ENCODE results near the gene ZMYM4.
"Not testable (repeated sequence)": the region's sequence is repeated elsewhere in the genome, so short reads cannot be mapped to it uniquely, and the experiment has no call there.

The ZMYM4 gene

GRCh38 chr1:35377555-35377954 is 109.0 kb downstream of the ZMYM4 start:
- no peak for DNase-seq

GRCh38 chr1:35379317-35380000 is 111.0 kb downstream of the ZMYM4 start:
- DNase-seq: no peak

More at GRCh38 chr1:35377555-35377954, 109.0 kb downstream of the ZMYM4 start:
- in situ Hi-C loops (cut with HindIII; ENCODE audit: low pct_ligation_motif_present, low pct_unique_long_range_greater_than_20kb, low sequenced_read_pairs): no loop called here

DNA sequence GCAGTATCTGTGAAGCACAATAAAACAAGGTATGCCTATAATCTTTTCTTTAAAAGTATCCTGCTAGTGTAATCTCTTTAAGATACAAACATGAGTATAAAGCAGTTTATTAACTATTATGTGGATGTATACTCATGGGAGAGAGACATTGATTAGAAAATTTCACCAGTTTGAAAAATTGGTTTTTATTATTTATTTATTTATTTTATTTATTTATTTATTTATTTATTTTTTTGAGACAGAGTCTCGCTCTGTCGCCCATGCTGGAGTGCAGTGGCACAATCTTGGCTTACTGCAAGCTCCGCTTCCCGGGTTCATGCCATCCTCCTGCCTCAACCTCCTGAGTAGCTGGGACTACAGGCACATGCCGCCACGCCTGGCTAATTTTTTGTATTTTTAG is 111.6 kb downstream of the ZMYM4 start:
- not testable (repeated sequence) for DNase-seq

More at GRCh38 chr1:35379317-35380000, 111.0 kb downstream of the ZMYM4 start:
- in situ Hi-C loops (cut with HindIII; ENCODE audit: low pct_ligation_motif_present, low pct_unique_long_range_greater_than_20kb, low sequenced_read_pairs): no loop called here

DNA sequence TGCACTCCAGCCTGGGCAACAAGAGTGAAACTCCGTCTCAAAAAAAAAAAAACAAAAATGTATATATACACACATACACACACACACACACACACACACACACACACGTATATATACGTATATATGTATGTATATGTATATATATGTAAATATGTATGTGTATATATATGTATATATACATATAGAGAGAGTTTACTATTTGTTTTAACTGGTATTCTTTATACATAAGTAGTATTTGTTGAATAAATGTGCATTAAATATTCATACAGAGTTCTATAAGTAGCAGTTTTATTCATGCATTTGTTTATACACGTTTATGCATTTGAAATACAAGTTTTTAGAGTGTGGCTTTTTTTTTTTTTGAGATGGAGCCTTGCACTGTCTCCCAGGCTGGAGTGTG is 113.6 kb downstream of the ZMYM4 start:
- no peak for DNase-seq
- in situ Hi-C loops (cut with HindIII; ENCODE audit: low pct_ligation_motif_present, low pct_unique_long_range_greater_than_20kb, low sequenced_read_pairs): no loop called here

More for the DNA sequence above, 111.6 kb downstream of the ZMYM4 start:
- in situ Hi-C loops (cut with HindIII; ENCODE audit: low pct_ligation_motif_present, low pct_unique_long_range_greater_than_20kb, low sequenced_read_pairs): not testable (repeated sequence)

- no peak for DNase-seq
- in situ Hi-C loops (cut with HindIII; ENCODE audit: low pct_ligation_motif_present, low pct_unique_long_range_greater_than_20kb, low sequenced_read_pairs): no loop called here
Measured at GRCh38 chr1:35386290-35386689, 117.8 kb downstream of the ZMYM4 start.

- DNase-seq: no peak
- in situ Hi-C loops (cut with HindIII; ENCODE audit: low pct_ligation_motif_present, low pct_unique_long_range_greater_than_20kb, low sequenced_read_pairs): no loop called here
Measured at GRCh38 chr1:35386959-35387358, 118.5 kb downstream of the ZMYM4 start.

- DNase-seq: no peak
- in situ Hi-C loops (cut with HindIII; ENCODE audit: low pct_ligation_motif_present, low pct_unique_long_range_greater_than_20kb, low sequenced_read_pairs): no loop called here
Measured at GRCh38 chr1:35390600-35391494, 122.3 kb downstream of the ZMYM4 start.

DNA sequence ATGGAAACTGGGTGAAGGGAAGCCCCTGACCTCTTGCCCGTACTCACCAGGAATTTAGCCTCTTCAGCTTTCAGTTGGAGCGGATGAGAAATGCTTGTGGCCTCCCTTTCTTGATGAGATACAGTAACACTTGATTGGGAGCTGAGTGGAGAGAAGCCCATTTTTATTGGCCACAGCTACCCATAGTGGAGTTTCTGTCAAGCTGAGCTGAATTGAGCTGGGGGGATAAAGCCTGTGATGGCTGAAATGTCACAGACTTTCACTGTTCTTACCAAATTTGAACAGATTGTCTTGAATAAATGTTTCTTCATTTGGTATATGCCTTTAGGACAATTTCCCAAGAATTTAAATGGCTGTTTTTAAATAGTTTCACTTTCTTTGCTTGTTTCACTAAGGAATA is 125.9 kb downstream of the ZMYM4 start:
- in situ Hi-C loops (cut with HindIII; ENCODE audit: low pct_ligation_motif_present, low pct_unique_long_range_greater_than_20kb, low sequenced_read_pairs): no loop called here
- no peak for DNase-seq

DNA sequence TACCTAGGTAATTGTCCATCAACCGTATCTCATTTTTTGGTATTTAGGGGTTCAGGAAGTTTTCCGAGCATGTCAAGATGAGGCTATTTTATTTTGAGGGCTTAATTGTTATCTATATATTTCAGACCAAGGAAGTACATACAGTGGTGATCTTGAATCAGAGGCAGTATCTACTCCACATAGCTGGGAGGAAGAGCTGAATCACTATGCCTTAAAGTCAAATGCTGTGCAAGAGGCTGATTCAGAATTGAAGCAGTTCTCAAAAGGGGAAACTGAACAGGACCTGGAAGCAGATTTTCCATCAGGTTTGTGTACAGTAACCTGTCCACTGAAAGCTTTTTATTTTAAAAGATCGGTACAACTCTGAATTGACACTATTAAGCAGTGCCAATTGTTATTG is 130.2 kb downstream of the ZMYM4 start:
- in situ Hi-C loops (cut with HindIII; ENCODE audit: low pct_ligation_motif_present, low pct_unique_long_range_greater_than_20kb, low sequenced_read_pairs): no loop called here
- no peak for DNase-seq

- DNase-seq: no peak
- in situ Hi-C loops (cut with HindIII; ENCODE audit: low pct_ligation_motif_present, low pct_unique_long_range_greater_than_20kb, low sequenced_read_pairs): no loop called here
Measured at GRCh38 chr1:35401049-35401448, 132.5 kb downstream of the ZMYM4 start.

- in situ Hi-C loops (cut with HindIII; ENCODE audit: low pct_ligation_motif_present, low pct_unique_long_range_greater_than_20kb, low sequenced_read_pairs): no loop called here
- no peak for DNase-seq
Measured at GRCh38 chr1:35406103-35406502, 137.6 kb downstream of the ZMYM4 start.

DNA sequence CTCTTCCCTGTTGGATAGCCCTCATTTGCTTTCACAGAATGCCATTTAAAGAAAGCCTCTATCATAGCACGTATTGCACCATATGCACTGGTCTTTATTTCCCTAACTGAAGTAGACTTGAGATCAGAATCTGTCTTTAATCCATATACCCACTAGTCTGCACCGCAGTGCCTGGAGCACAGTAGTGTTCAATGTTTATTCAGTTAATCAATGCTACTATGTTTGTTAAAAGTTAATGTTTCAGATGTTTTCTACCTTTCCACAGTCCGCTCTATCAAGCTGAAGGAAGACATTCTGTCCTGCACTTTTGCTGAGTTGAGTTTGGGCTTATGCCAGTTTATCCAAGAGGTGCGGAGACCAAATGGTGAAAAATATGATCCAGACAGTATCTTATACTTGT is 139.2 kb downstream of the ZMYM4 start:
- no peak for DNase-seq
- in situ Hi-C loops (cut with HindIII; ENCODE audit: low pct_ligation_motif_present, low pct_unique_long_range_greater_than_20kb, low sequenced_read_pairs): no loop called here

DNA sequence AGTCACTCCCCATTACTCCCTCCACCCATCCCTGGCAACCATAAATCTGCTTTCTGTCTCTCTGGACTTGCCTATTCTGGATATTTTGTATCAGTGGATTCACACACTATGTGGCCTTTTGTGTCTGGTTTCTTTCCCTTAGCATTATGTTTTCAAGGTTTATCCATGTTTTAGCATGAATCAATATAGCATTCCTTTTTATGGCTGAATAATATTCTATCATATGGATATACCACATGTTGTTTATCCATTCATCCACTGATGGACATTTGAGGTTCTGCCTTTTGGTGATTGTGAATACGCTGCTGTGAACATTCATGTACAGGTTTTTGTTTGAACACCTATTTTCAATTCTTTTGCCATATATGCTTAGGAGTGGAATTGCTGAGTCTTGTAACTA is 140.4 kb downstream of the ZMYM4 start:
- no peak for DNase-seq

DNA sequence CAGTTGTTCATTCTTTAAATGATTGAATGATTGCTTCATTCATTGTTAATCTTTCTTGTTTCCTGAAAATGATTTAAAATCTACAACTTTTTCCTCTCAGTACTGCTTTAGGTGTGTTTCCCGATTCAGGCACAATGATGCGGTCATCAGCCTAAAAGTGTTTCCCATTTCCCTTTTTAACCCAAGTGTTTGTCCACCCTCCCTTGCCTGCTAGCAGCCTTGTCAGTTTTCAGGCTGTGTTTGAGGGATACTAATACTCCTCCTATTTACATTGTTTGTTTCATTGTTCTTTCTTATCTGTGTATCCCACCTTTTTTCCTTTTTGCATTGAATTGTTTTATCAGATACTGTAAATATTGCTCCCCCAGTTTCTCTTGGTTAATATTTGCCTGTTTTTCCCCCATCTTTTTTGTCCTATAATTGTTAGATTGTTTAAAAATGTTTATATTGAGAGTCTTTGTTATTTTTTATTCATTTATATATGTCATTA is 157.6 kb downstream of the ZMYM4 start:
- DNase-seq: no peak
- in situ Hi-C loops (cut with HindIII; ENCODE audit: low pct_ligation_motif_present, low pct_unique_long_range_greater_than_20kb, low sequenced_read_pairs): no loop called here

More for the DNA sequence above, 140.4 kb downstream of the ZMYM4 start:
- in situ Hi-C loops (cut with HindIII; ENCODE audit: low pct_ligation_motif_present, low pct_unique_long_range_greater_than_20kb, low sequenced_read_pairs): no loop called here

- no peak for DNase-seq
- in situ Hi-C loops (cut with HindIII; ENCODE audit: low pct_ligation_motif_present, low pct_unique_long_range_greater_than_20kb, low sequenced_read_pairs): no loop called here
Measured at GRCh38 chr1:35428360-35428759, 159.9 kb downstream of the ZMYM4 start.

GRCh38 chr1:35430762-35431161 is 162.3 kb downstream of the ZMYM4 start:
- in situ Hi-C loops (cut with HindIII; ENCODE audit: low pct_ligation_motif_present, low pct_unique_long_range_greater_than_20kb, low sequenced_read_pairs): no loop called here

GRCh38 chr1:35431173-35431599 is 162.7 kb downstream of the ZMYM4 start:
- no peak for DNase-seq
- in situ Hi-C loops (cut with HindIII; ENCODE audit: low pct_ligation_motif_present, low pct_unique_long_range_greater_than_20kb, low sequenced_read_pairs): no loop called here

More at GRCh38 chr1:35430762-35431161, 162.3 kb downstream of the ZMYM4 start:
- no peak for DNase-seq

DNA sequence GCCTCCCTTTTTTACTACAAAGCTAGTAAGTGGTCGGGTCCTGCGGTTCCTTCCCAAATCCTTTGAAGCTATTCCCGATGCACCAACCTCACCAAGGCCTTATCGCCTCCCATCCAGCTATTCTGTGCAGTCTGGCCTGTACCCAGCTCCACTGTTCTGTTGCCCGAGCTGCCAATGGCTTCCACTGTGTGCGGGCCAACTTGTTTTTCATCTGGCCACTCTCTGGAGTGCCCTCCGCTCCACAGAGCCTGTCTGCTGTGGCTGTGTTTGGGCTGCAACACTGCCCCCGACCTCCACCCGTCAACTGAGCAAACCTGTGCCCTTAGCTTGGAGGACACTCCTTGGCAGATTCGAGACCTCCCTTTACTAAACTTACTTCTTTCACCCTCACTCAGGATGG is 163.7 kb downstream of the ZMYM4 start:
- in situ Hi-C loops (cut with HindIII; ENCODE audit: low pct_ligation_motif_present, low pct_unique_long_range_greater_than_20kb, low sequenced_read_pairs): no loop called here
- no peak for DNase-seq

DNA sequence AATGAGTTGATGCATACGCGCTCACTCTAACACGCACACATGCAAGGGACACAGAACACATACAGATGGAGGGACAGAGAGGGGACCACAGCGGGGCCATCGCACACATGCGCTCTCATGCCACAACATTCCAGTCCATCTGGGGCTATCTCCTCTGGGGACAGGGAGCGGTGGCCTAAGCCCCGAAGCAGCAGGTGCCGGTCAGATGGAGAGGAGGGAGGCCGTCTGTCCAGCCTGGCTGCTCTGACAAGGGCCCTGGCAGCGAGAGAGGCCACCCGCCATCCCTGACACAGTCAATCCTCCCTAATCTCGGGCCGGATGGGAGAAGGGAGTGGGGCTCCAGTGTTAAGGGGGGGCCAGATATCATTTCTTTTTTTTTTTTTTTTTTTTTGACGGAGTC is 165.2 kb downstream of the ZMYM4 start:
- DNase-seq: no peak
- in situ Hi-C loops (cut with HindIII; ENCODE audit: low pct_ligation_motif_present, low pct_unique_long_range_greater_than_20kb, low sequenced_read_pairs): no loop called here
